Esophagus muscularis mucosa (tissue), 3 donors: ENCODE data around the gene KPNA4.

Source experiments
- EP300 ChIP-seq: sonication (generic); formaldehyde crosslinking; IDR thresholded peaks from one replicate; pipeline ENCODE4 v1.6.1; 2017; ENCODE audit warnings: antibody characterized with exemption
- POLR2A ChIP-seq: fragments of 450-650 bp; IDR thresholded peaks from one replicate; pipeline ENCODE4 v1.6.1; 2017; ENCODE audit warnings: antibody characterized with exemption, moderate library complexity, mild to moderate bottlenecking, low read depth
- POLR2AphosphoS5 ChIP-seq, 2 donors: sonication (generic); formaldehyde crosslinking; IDR thresholded peaks; one replicate each; pipeline ENCODE4 v1.6.1; 2017; ENCODE audit warnings: antibody characterized with exemption in 2 of 2

- TF ChIP-seq EP300 (no peak), POLR2AphosphoS5 (IDR thresholded peaks at IDR 0.05) (no peak), POLR2A (no peak)
Measured at GRCh38 chr3:160601288-160601687, 35.9 kb upstream of the KPNA4 start.
